Spleen (tissue), 11 donors: ENCODE measurements around the gene LGALSL. TPM values are rescaled to one million over a fixed set of nuclear protein-coding genes. Genes with fewer than 3 reads are reported as not detected.

Experiments used
- DNase-seq: peaks from one replicate; pipeline ENCODE4 v3.0.0-alpha.2; 2020
- H3K27ac ChIP-seq, 8 donors: fragments of 200-600 bp; sonication (generic) in 7 of 8; 1 replicate in 4 of 8; 2 replicates in 4 of 8; pipeline versions ENCODE4 v1.5.0 to v1.8.0; 2016 to 2021; ENCODE audit warnings: inconsistent platforms in 4 of 8, mild to moderate bottlenecking in 4 of 8, moderate library complexity in 1 of 8
- H3K27me3 ChIP-seq, 7 donors: fragments of 200-600 bp; sonication (generic) in 6 of 7; replicated peaks in 1 of 7; 1 replicate in 4 of 7; 2 replicates in 3 of 7; pipeline versions ENCODE4 v1.5.0 to v1.8.0; 2016 to 2021; ENCODE audit warnings: inconsistent platforms in 3 of 7, mild to moderate bottlenecking in 1 of 7
- H3K36me3 ChIP-seq, 6 donors: fragments of 200-600 bp; sonication (generic) in 5 of 6; 1 replicate in 4 of 6; 2 replicates in 2 of 6; pipeline versions ENCODE4 v1.5.0 to v1.8.0; 2016 to 2021; ENCODE audit warnings: inconsistent platforms in 2 of 6
- H3K4me1 ChIP-seq, 6 donors: fragments of 200-600 bp; sonication (generic) in 5 of 6; 1 replicate in 3 of 6; 2 replicates in 3 of 6; pipeline versions ENCODE4 v1.5.0 to v1.8.0; 2016 to 2021; ENCODE audit warnings: inconsistent platforms in 3 of 6
- H3K4me3 ChIP-seq, 8 donors: fragments of 200-600 bp; sonication (generic) in 7 of 8; 1 replicate in 4 of 8; 2 replicates in 4 of 8; pipeline versions ENCODE4 v1.5.0 to v1.8.0; 2016 to 2021; ENCODE audit warnings: inconsistent platforms in 4 of 8, mild to moderate bottlenecking in 4 of 8, moderate library complexity in 2 of 8
- H3K9me3 ChIP-seq, 8 donors: fragments of 200-600 bp; sonication (generic) in 7 of 8; 1 replicate in 4 of 8; 2 replicates in 4 of 8; pipeline versions ENCODE4 v1.5.0 to v1.8.0; 2016 to 2021; ENCODE audit warnings: inconsistent platforms in 4 of 8
- POLR2A ChIP-seq, 3 donors: fragments of 450-650 bp; IDR thresholded peaks; one replicate each; pipeline ENCODE4 v1.5.1; 2017; ENCODE audit warnings: antibody characterized with exemption in 3 of 3, mild to moderate bottlenecking in 1 of 3
- POLR2AphosphoS5 ChIP-seq, 3 donors: sonication (generic); formaldehyde crosslinking; IDR thresholded peaks; one replicate each; pipeline ENCODE4 v1.5.1; 2017; ENCODE audit warnings: antibody characterized with exemption in 3 of 3
- WGBS, 5 donors: extraction: QIAGEN DNeasy Blood & Tissue Kit in 3 of 5; methylation state at CpG; one replicate each; pipeline versions ENCODE4 v1.1.5 to v1.1.7; 2013 to 2018; 5-methylcytosine and 5-hydroxymethylcytosine counted together
- intact Hi-C: fragments of 100-400 bp; cut with DNase I; formaldehyde crosslinking; loops from one replicate; pipeline ENCODE4 v1.15.0; 2023; ENCODE audit warnings: low total_unique reads
- polyA plus RNA-seq, 3 donors: library from polyadenylated mRNA; stranded (reverse); fragments of 200-250 nt; gene quantifications; one replicate each; pipeline ENCODE4 v1.2.1, GENCODE V29; 2013
- total RNA-seq, 7 donors: library from RNA; depleted of rRNA in 3 of 7; stranded (reverse); fragments of >200 nt in 3 of 7; fragmentation: NEBNext Ultra II Directional in 4 of 7; extraction: Animal tissue kit (Norgen Biotek cat#: 25700) in 4 of 7; gene quantifications; one replicate each; pipeline versions ENCODE4 v1.1.0 to v1.2.1, GENCODE V29; 2016 to 2021
- TF ChIP-seq, protein P1 (sequence below), 11 experiments: fragments of 200-600 bp in 7 of 11; fragments of 450-650 bp in 4 of 11; sonication (generic) in 4 of 11; IDR thresholded peaks in 8 of 11; conservative IDR thresholded peaks in 3 of 11; 1 replicate in 7 of 11; 2 replicates in 4 of 11; pipeline versions ENCODE4 v1.4.0 to v1.8.0; 2016 to 2021; ENCODE audit warnings: antibody characterized with exemption in 11 of 11, inconsistent platforms in 4 of 11, mild to moderate bottlenecking in 1 of 11
- donor health status: healthy with polysubstance abuse.
- donor health status: DM: no; HTN: no; CAD: no; lungs with moderate emphysema.
- donor health status: DM: no; HTN: no; CAD: no.
- donor health status: Bipolar disorder and iron deficiency.
- donor health status: healthy.
- donor health status: DM: no; HTN: no; CAD: no.
- donor health status: DM: yes; HTN: yes; CAD: no.

LGALSL gene
- total and polyA plus RNA-seq, 10 donors: 2.4 to 16.6 (median 12.7) TPM

- intact Hi-C loops: no loop called here
- no peak overlapping the region for H3K4me3 ChIP-seq
- 73 to 87% (median 86%) methylated on average over 5 of the region's 5 CpGs for WGBS, 5 donors
- H3K4me1 ChIP-seq: no peaks in the 10 kb centered on the region
- H3K27me3 ChIP-seq: no peaks in the 10 kb centered on the region
- no peak overlapping the region for H3K27ac ChIP-seq
- H3K9me3 ChIP-seq: no peaks in the 10 kb centered on the region
- H3K36me3 ChIP-seq: no peaks in the 10 kb centered on the region
- TF ChIP-seq, protein P1, sequence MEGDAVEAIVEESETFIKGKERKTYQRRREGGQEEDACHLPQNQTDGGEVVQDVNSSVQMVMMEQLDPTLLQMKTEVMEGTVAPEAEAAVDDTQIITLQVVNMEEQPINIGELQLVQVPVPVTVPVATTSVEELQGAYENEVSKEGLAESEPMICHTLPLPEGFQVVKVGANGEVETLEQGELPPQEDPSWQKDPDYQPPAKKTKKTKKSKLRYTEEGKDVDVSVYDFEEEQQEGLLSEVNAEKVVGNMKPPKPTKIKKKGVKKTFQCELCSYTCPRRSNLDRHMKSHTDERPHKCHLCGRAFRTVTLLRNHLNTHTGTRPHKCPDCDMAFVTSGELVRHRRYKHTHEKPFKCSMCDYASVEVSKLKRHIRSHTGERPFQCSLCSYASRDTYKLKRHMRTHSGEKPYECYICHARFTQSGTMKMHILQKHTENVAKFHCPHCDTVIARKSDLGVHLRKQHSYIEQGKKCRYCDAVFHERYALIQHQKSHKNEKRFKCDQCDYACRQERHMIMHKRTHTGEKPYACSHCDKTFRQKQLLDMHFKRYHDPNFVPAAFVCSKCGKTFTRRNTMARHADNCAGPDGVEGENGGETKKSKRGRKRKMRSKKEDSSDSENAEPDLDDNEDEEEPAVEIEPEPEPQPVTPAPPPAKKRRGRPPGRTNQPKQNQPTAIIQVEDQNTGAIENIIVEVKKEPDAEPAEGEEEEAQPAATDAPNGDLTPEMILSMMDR (IDR thresholded peaks at IDR 0.05 in 8 of 11, conservative IDR thresholded peaks at IDR 0.05 in 3 of 11): no peak
- no peak for TF ChIP-seq POLR2AphosphoS5 (IDR thresholded peaks at IDR 0.05)
- TF ChIP-seq POLR2A (IDR thresholded peaks at IDR 0.05): no peak
- DNase-seq: no peak
These were observed 46.6 kb downstream of the LGALSL start for GRCh38 chr2:64500549-64500948.

DNA sequence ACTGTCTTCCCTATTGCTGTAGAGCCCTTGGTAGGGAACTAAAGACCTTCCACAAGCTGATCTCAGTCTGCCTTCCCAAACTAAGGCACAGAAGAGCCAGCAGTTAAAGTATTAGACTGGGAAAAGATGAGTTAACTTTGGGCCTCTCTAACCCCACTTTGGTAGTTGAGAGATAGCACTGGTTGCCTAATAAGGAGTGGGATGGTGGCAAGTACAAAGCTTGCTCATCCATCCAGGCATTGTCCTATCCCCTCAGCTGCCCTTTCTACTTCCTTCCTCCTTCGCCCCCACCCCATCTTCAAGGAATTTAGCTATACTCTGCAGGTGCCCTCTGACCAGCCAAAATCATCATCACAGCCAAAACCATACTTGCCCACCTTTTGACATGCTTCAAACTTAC, 48.0 kb downstream of the LGALSL start:
- no peak overlapping the region for H3K4me3 ChIP-seq
- no peak for DNase-seq
- 70 to 89% (median 73%) methylated on average over 1 of the region's 1 CpG for WGBS, 5 donors
- intact Hi-C loops: no loop called here
- TF ChIP-seq, protein P1 (IDR thresholded peaks at IDR 0.05 in 8 of 11, conservative IDR thresholded peaks at IDR 0.05 in 3 of 11): no peak
- no peak for TF ChIP-seq POLR2AphosphoS5 (IDR thresholded peaks at IDR 0.05)
- TF ChIP-seq POLR2A (IDR thresholded peaks at IDR 0.05): no peak
- no peak overlapping the region for H3K27ac ChIP-seq
- H3K4me1 ChIP-seq: no peaks in the 10 kb centered on the region
- H3K36me3 ChIP-seq: no peaks in the 10 kb centered on the region
- no peaks in the 10 kb centered on the region for H3K27me3 ChIP-seq
- H3K9me3 ChIP-seq: no peaks in the 10 kb centered on the region

DNA sequence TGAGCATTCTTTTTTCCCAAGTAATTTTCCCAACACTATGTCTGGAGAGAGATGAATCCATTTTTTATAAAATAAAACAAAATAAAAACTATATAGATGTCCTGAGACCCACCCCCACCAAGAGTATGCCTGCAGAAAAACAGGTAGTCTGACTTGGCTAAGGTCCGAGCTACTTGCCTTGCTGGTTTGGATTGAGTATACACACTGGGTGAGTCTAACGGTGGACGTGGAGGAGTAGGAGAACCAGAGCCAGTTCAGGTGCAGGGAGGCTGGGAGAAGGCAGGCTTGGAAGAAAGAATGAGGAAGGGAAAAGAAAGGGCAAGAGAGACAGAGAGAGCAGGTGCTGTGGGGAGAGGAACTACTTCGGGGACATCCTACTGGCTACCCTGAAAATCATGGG, 48.9 kb downstream of the LGALSL start:
- no peak for DNase-seq
- intact Hi-C loops: no loop called here
- Histone ChIP-seq H3K9me3 (no peaks in the 10 kb centered on the region), H3K4me1 (no peaks in the 10 kb centered on the region), H3K4me3 (no peak overlapping the region), H3K27ac (no peak overlapping the region), H3K27me3 (no peaks in the 10 kb centered on the region), H3K36me3 (no peaks in the 10 kb centered on the region)
- 86 to 96% (median 87%) methylated on average over 4 of the region's 4 CpGs for WGBS, 5 donors
- TF ChIP-seq, protein P1 (IDR thresholded peaks at IDR 0.05 in 8 of 11, conservative IDR thresholded peaks at IDR 0.05 in 3 of 11): no peak
- TF ChIP-seq POLR2AphosphoS5 (IDR thresholded peaks at IDR 0.05) (no peak), POLR2A (IDR thresholded peaks at IDR 0.05) (no peak)

DNA sequence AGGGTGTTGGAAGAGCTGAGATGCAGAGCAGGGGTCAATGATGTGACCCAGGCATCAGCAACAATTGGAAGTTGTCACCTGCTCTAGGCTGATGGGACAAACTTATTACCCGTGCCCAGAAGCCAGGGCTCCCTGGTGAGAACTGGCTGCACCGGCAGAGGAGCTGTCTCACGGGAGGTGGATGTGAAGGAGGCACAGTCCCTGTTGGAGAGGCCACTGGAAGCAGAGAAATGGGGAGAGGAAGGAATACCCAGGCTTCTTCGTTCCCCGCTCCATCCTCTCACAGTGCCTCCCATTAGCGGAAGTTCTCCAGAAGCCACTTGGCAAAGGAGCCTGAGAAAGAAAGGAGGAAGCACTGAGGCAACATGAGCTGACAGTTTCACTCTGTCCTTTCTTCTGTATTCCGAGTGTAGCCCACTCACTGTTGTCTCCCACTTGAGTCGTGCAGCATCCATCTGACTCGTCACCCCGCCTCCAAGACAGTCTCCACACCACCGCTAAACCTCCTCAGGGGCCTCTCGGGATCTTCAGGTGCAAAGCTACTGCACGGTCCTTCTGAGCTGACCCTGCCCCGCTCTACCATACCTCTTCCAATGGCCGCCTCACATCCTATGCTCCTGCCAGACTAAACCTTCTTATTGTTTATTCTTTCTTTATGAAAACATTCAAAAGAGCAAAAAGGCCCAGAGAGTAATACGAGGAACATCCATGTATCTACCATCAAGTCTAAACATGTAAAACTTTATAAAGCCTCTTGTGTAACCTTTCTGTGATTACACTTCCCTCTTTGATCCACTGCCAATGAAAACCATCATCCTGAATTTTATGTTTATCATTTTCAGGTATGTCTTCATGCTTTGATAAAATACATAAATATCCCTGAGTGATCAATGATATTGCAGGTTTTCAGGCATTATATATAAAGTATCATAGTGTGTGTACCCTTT, 51.1 kb downstream of the LGALSL start:
- H3K4me1 ChIP-seq: no peaks in the 10 kb centered on the region
- DNase-seq: no peak
- no peaks in the 10 kb centered on the region for H3K27me3 ChIP-seq
- H3K9me3 ChIP-seq: no peaks in the 10 kb centered on the region
- no peak for TF ChIP-seq POLR2AphosphoS5 (IDR thresholded peaks at IDR 0.05)
- TF ChIP-seq, protein P1 (IDR thresholded peaks at IDR 0.05 in 8 of 11, conservative IDR thresholded peaks at IDR 0.05 in 3 of 11): no peak
- TF ChIP-seq POLR2A (IDR thresholded peaks at IDR 0.05): no peak
- 77 to 86% (median 82%) methylated on average over 14 to 16 of the region's 16 CpGs for WGBS, 5 donors
- H3K27ac ChIP-seq: no peak overlapping the region
- H3K36me3 ChIP-seq: no peaks in the 10 kb centered on the region
- intact Hi-C loops: no loop called here
- H3K4me3 ChIP-seq: no peak overlapping the region
